PFSK-1 (cell line): Measurements from ENCODE around the gene CDKN2B-AS1.

ENCODE experiments used
- FOXP2 ChIP-seq: optimal IDR thresholded peaks from 2 replicates; pipeline ENCODE3; 2011; ENCODE audit warnings: borderline replicate concordance, control low read depth, inconsistent platforms; ENCODE audit not compliant: insufficient read depth; ENCODE audit errors: extremely low read length, extremely low read depth
- POLR2AphosphoS5 ChIP-seq: IDR thresholded peaks from 2 replicates; pipeline ENCODE4 v1.6.1; 2012; ENCODE audit warnings: low read depth, mild to moderate bottlenecking, control low read depth, low read length, moderate library complexity
- REST ChIP-seq, 2 experiments: IDR thresholded peaks; 2 replicates each; pipeline versions ENCODE4 v1.6.1 to v1.8.0; 2011 to 2012; ENCODE audit warnings: low read depth in 2 of 2, low read length in 2 of 2, control low read depth in 1 of 2, inconsistent platforms in 1 of 2, mild to moderate bottlenecking in 1 of 2, moderate library complexity in 1 of 2; ENCODE audit not compliant: insufficient read depth in 1 of 2
- SIN3A ChIP-seq: IDR thresholded peaks from 2 replicates; pipeline ENCODE4 v1.6.1; 2012; ENCODE audit warnings: mild to moderate bottlenecking, low read length, moderate library complexity, borderline replicate concordance; ENCODE audit not compliant: insufficient read depth
- TAF1 ChIP-seq: IDR thresholded peaks from 2 replicates; pipeline ENCODE4 v1.6.1; 2012; ENCODE audit warnings: low read length, control low read depth, borderline replicate concordance; ENCODE audit not compliant: insufficient read depth

CDKN2B-AS1 gene

GRCh38 chr9:22005702-22006606 is 11.4 kb downstream of the CDKN2B-AS1 start:
- TF ChIP-seq TAF1 (no peak), SIN3A (no peak), REST (IDR thresholded peaks at IDR 0.05; ENCODE audit: insufficient read depth in 1 of 2, low read depth in 2 of 2, low read length in 2 of 2) (no peak), POLR2AphosphoS5 (no peak), FOXP2 (no peak)

- TF ChIP-seq REST (IDR thresholded peaks at IDR 0.05; ENCODE audit: insufficient read depth in 1 of 2, low read depth in 2 of 2, low read length in 2 of 2) (no peak), FOXP2 (no peak), TAF1 (no peak), SIN3A (no peak; the same call in 1 of the 2 replicates), POLR2AphosphoS5 (no peak)
Observed at GRCh38 chr9:22008384-22008716, 13.8 kb downstream of the CDKN2B-AS1 start.

- TF ChIP-seq FOXP2 (peak; percentile 71), POLR2AphosphoS5 (peak; percentile 87), SIN3A (peak; percentile 92), REST (IDR thresholded peaks at IDR 0.05; ENCODE audit: insufficient read depth in 1 of 2, low read depth in 2 of 2, low read length in 2 of 2) (peak; percentile 58; a peak in 2 of 4 replicates), TAF1 (peak; percentile 88; the same call in 1 of the 2 replicates)
Observed at GRCh38 chr9:22008717-22009505, 14.3 kb downstream of the CDKN2B-AS1 start, which contains the start of gene CDKN2B. CDKN2B (minus strand) TSS chr9:22009305; CDS start chr9:22008953, 352 bp downstream.

- TF ChIP-seq SIN3A (no peak), POLR2AphosphoS5 (no peak; the same call in 1 of the 2 replicates), REST (IDR thresholded peaks at IDR 0.05; ENCODE audit: insufficient read depth in 1 of 2, low read depth in 2 of 2, low read length in 2 of 2) (peak in 1 of 2 experiments; percentile 47; a peak in 2 of 4 replicates), FOXP2 (no peak)
Observed at GRCh38 chr9:22009506-22009867, 14.9 kb downstream of the CDKN2B-AS1 start.
